GM12873 (cell line): ENCODE data around the gene OPRL1.

ENCODE experiments used
- CTCF ChIP-seq: IDR thresholded peaks from 2 replicates; pipeline ENCODE4 v1.5.1; 2012; ENCODE audit warnings: low read depth, mild to moderate bottlenecking, moderate library complexity, low read length, control low read depth; ENCODE audit not compliant: insufficient read depth; ENCODE audit errors: missing control alignments

OPRL1 gene

GRCh38 chr20:64136004-64136710, 56.3 kb downstream of the OPRL1 start:
- TF ChIP-seq CTCF: no peak

- no peak for TF ChIP-seq CTCF
Observed at GRCh38 chr20:64137598-64138031, 57.7 kb downstream of the OPRL1 start.

GRCh38 chr20:64138276-64138815, 58.5 kb downstream of the OPRL1 start:
- TF ChIP-seq CTCF: no peak

- TF ChIP-seq CTCF: no peak
Observed at GRCh38 chr20:64139199-64140060, 59.5 kb downstream of the OPRL1 start.

- no peak for TF ChIP-seq CTCF
Observed at GRCh38 chr20:64140061-64140931, 60.4 kb downstream of the OPRL1 start.

GRCh38 chr20:64140956-64141355, 61.1 kb downstream of the OPRL1 start:
- no peak for TF ChIP-seq CTCF

GRCh38 chr20:64142590-64142989, 62.7 kb downstream of the OPRL1 start:
- no peak for TF ChIP-seq CTCF
